ENCODE measurements around the gene SULT1A2.
"Not testable (repeated sequence)": the region's sequence is repeated elsewhere in the genome, so short reads cannot be mapped to it uniquely, and the experiment has no call there.

SULT1A2 gene

DNA sequence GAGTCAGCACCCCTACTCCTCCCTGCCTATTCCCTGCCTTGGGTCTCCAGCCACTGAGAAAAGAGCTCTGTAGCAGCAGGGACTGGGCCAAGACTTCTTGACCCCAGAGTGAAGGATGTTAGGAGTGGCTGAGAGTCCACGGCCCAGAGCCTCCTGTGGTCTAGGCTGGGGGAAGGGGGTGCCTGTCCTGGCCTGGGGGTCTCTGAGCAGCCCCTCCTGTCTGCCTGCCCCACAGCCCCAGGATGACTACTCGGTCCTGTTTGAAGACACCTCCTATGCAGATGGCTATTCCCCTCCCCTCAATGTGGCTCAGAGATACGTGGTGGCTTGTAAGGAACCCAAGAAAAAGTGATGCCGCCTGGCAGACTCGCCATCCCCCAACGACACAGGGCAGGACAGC is 5.5 kb downstream of the SULT1A2 start:
- no peak for DNase-seq (ENCODE audit: low read depth)

GRCh38 chr16:28590384-28591340 is 6.2 kb downstream of the SULT1A2 start:
- no peak for DNase-seq (ENCODE audit: low read depth)

- no peak for DNase-seq (ENCODE audit: low read depth)
Observed at GRCh38 chr16:28589930-28590329, 6.9 kb downstream of the SULT1A2 start.

- DNase-seq (ENCODE audit: low read depth), result no peak
Observed at GRCh38 chr16:28589069-28589468, 7.8 kb downstream of the SULT1A2 start.

DNA sequence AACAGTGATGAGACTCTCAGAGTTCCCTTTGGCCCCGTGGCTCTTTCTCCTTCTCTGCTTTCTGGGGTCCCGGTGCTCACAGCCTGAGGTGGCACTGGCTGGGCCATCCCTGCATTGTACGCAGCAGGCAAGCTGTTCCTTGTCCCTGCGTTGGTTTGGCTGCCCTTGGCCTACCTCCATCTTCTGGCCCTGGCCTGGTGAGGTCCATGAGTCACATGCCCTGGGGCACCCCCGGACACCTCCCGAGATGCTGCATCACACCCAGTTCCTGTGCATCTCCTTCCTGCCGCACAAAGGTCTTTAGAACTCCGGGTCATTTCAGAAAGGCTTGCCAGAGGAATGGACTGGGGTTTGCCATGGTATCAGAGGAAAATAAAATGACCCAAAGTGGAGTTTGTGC is 9.5 kb downstream of the SULT1A2 start:
- no peak for DNase-seq (ENCODE audit: low read depth)

- DNase-seq (ENCODE audit: low read depth), result no peak
Observed at GRCh38 chr16:28586466-28586865, 10.4 kb downstream of the SULT1A2 start.

GRCh38 chr16:28585674-28586073 is 11.2 kb downstream of the SULT1A2 start:
- no peak for DNase-seq (ENCODE audit: low read depth)

DNA sequence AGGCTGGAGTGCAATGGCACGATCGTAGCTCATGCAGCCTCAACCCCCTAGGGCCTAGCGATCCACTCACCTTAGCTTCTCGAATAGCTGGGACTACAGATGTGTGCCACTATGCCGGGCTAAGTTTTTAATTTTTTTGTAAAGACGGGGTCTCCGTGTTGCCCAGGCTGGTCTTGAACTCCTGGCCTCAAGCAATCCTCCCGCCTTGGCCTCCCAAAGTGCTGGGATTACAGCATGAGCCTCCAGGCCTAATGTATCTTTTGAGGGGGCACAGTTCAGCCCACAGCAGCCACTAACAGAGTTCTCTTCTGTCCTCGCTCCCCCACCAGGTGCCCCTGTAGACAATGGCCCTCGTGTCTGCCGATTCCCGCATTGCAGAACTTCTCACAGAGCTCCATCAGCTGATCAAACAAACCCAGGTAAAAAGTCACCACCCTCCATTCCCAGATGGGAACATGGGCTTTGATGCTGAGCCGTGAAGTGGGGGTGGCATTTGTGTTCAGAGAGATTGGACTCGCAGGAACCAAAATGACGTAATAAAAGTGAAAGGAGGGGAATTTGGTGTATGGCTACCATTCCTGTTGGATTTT is 16.0 kb downstream of the SULT1A2 start:
- no peak for DNase-seq (ENCODE audit: low read depth)

GRCh38 chr16:28575446-28576109 is 21.3 kb downstream of the SULT1A2 start:
- no peak for DNase-seq (ENCODE audit: low read depth)

- DNase-seq (ENCODE audit: low read depth), result no peak
Observed at GRCh38 chr16:28574925-28575324, 21.9 kb downstream of the SULT1A2 start.

DNA sequence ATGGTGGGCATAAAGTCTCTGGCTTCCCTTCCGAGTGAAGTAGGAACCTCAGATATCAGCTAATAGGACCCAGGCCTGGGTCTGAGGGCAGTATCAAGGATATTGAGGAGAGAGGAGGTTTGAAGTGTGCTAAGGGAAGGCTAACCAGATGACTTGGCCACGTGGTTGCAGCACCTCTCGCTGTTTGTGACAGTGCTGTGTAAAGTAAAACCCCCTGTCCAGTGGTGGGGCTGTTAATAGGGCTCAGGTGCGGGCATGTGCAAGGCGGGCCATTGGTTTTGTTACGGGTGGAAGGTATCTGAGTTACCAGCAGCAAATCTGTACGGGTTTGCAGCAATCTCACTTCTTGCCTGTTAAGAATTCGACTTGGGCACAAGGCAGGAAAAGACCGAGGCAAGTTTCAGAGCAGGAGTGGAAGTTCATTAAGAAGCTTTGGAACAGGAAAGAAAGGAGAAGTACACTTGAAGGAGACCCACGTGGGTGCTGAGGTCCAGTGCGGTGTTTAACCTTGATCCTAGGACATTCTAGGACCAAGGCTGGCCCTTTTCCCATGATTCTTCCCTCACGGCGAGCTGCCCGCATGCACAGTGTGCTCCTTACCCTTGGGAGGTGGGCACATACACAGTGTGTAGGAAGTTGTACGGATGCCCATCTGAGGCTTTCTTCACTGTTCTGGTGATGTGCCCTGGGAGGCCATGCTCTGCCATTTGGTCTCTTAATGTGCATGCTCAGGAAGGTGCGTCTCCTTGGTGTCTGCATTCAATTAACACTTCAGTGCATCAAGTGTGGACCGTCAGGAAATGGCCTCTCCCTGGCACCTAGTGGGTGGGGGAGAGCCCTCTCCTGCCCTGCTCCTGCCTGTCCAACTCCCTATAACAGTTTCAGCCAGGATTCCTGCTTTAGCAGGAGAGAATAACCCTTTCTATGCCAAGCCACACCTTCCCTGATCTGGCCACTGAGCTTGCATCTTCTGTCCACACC is 22.8 kb downstream of the SULT1A2 start:
- no peak for DNase-seq (ENCODE audit: low read depth)

- no peak for DNase-seq (ENCODE audit: low read depth)
Observed at GRCh38 chr16:28572696-28573510, 23.9 kb downstream of the SULT1A2 start.

DNA sequence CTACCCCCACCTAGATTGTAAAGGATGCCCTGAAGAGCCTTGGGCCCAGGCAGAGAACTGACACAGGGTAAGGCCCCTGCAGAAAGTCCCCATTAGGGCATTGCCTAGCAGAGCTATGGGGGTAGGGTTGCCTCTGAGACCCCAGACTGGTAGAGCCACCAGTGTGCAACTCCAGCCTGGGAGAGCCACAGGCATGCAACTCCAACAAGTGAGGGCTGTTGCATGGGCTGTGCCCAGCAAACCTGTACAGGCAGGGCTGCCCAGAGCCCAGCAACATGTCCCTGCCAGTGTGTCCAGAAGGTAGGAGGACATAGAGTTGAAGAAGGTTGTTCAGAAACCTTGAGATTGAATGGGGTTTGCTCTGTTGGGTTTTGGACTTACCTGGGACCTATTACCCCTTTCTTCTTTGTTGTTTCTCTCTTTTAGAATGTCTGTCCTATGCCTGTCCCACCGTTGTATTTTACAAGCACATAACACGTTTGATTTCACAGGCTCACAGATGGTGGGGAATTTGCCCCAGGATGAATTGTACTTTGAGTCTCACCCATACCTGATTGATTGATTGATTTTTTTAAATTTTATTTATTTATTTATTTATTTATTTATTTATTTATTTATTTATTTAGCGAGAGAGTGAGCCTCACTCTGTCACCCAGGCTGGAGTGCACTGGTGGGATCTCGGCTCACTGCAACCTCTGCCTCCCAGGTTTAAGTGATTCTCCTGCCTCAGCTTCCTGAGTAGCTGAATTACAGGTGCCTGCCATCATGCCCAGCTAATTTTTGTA is 26.7 kb downstream of the SULT1A2 start:
- DNase-seq (ENCODE audit: low read depth), result no peak

DNA sequence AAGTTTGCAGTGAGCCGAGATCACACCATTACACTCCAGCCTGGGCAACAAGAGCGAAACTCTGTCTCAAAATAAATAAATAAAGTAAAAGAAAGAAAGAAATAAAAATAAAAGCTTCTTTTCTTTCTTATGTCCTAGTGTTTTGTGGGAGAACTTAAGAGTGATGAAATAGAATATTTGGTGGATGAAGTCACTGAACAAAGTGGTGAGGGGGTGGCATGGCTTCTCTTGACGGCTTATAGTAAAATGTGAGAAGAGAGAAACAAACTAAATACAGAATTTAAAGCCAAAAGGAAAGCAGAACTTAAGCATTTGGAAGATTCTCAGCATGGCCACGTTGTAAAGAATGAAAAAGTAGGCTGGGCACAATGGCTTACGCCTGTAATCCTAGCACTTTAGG is 27.8 kb downstream of the SULT1A2 start:
- DNase-seq (ENCODE audit: low read depth), result no peak

- DNase-seq (ENCODE audit: low read depth), result no peak
Observed at GRCh38 chr16:28567292-28567691, 29.6 kb downstream of the SULT1A2 start.

GRCh38 chr16:28566233-28566925 is 30.5 kb downstream of the SULT1A2 start:
- DNase-seq (ENCODE audit: low read depth), result not testable (repeated sequence)

DNA sequence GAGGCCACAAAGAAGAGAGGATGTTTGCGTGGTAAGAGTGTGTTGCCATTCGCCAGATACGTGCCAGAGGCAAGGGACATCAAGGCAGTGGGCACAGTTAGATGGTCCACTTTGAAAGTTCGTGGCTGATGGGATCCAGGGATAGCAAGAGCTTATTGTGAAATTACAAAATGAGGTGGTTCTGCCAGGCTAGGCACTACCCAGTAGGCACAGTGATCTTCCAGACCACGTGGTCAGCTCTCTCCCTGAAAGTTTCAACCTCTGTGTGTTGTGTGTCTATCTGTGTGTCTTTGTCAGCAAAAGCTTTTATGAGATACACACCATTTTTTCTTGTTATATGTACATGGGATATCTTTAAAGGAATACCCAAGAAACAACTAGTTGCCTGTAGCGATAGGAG is 33.6 kb downstream of the SULT1A2 start:
- no peak for DNase-seq (ENCODE audit: low read depth)

- DNase-seq (ENCODE audit: low read depth), result no peak
Observed at GRCh38 chr16:28562199-28562598, 34.7 kb downstream of the SULT1A2 start.

DNA sequence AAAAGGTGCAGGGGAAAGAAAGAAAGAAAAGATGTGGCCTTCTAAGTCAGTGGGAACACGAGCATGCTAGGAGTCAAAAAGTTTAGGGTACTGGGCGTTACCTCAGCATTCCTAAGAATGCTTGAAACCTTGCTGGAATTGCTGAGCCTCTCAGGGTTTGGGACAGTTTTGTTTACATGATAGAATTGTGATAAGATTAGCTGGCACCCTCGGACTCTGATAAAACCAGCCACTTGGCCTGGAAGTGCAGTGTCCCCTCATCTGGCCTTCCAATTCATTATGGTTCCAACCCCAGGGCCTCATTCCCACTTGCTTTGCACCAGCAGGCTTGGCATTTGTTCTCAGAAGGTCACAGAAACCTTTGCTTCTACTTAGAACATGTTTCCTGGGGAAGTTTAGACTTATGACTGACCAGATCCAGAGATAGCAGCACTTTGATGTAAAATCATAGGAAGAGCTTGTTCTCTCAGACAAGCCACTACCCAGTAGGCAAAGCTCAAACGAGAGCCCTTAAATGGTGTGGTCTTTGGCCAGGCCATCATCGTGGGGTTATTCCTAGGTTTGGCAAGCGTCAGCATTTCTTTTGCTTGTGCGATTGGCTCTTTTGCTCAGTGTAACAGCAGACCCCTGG is 35.2 kb downstream of the SULT1A2 start:
- no peak for DNase-seq (ENCODE audit: low read depth)

Data from HS-5 (cell line).